ENCODE data around the gene FKBP6.
"Not testable (repeated sequence)": the region's sequence is repeated elsewhere in the genome, so short reads cannot be mapped to it uniquely, and the experiment has no call there.

The FKBP6 gene

GRCh38 chr7:73395538-73396503 lies 67.9 kb downstream of the FKBP6 start:
- DNase-seq = no peak

- DNase-seq = no peak
Observed at GRCh38 chr7:73397521-73398281, 69.7 kb downstream of the FKBP6 start.

GRCh38 chr7:73399185-73400050 lies 71.5 kb downstream of the FKBP6 start:
- not testable (repeated sequence) for DNase-seq

GRCh38 chr7:73404860-73405259 lies 76.9 kb downstream of the FKBP6 start:
- not testable (repeated sequence) for DNase-seq
